ENCODE results near the gene ZNF394.

- TF ChIP-seq ZNF644 (tag; IDR thresholded peaks at IDR 0.05; ENCODE audit: low read depth) (no peak), GABPB1 (CRISPR knock-in tag; IDR thresholded peaks at IDR 0.05) (no peak), XRCC5 (IDR thresholded peaks at IDR 0.05; ENCODE audit: low read depth, low read length) (no peak), HMGXB4 (CRISPR knock-in tag; IDR thresholded peaks at IDR 0.05) (no peak), CREB1 (IDR thresholded peaks at IDR 0.05) (no peak), CREB1 (CRISPR knock-in tag; IDR thresholded peaks at IDR 0.05) (no peak), HCFC1 (IDR thresholded peaks at IDR 0.05; ENCODE audit: low read depth, low read length) (no peak), HMG20B (CRISPR knock-in tag; IDR thresholded peaks at IDR 0.05) (no peak), TAF1 (IDR thresholded peaks at IDR 0.05; ENCODE audit: control insufficient read depth, extremely low read depth, insufficient read depth, low read length, severe bottlenecking) (no peak), EP300 (IDR thresholded peaks at IDR 0.05; ENCODE audit: low read length) (no peak), NR3C1 (CRISPR knock-in tag; IDR thresholded peaks at IDR 0.05) (no peak), BCOR (IDR thresholded peaks at IDR 0.05) (no peak), SMC3 (conservative IDR thresholded peaks at IDR 0.05; ENCODE audit: insufficient read depth, low read depth, low read length) (no peak)
Observed at GRCh38 chr7:99449326-99449725, 50.8 kb downstream of the ZNF394 start.

Data from K562 (cell line).